ENCODE measurements around the gene GJA3.

The GJA3 gene

GRCh38 chr13:20136781-20137703 lies 23.8 kb downstream of the GJA3 start:
- peak; percentile 50 for DNase-seq
- in situ Hi-C loops (cut with HindIII; ENCODE audit: low pct_ligation_motif_present, low pct_unique_long_range_greater_than_20kb, low sequenced_read_pairs) = no loop called here

- DNase-seq = no peak
- in situ Hi-C loops (cut with HindIII; ENCODE audit: low pct_ligation_motif_present, low pct_unique_long_range_greater_than_20kb, low sequenced_read_pairs) = no loop called here
These were observed 26.1 kb downstream of the GJA3 start for GRCh38 chr13:20134732-20135131.

- in situ Hi-C loops (cut with HindIII; ENCODE audit: low pct_ligation_motif_present, low pct_unique_long_range_greater_than_20kb, low sequenced_read_pairs) = no loop called here
- DNase-seq = no peak
These were observed 28.7 kb downstream of the GJA3 start for GRCh38 chr13:20132052-20132634.

- no peak for DNase-seq
- in situ Hi-C loops (cut with HindIII; ENCODE audit: low pct_ligation_motif_present, low pct_unique_long_range_greater_than_20kb, low sequenced_read_pairs) = no loop called here
These were observed 29.6 kb downstream of the GJA3 start for GRCh38 chr13:20131057-20131832.

GRCh38 chr13:20130652-20131051 lies 30.2 kb downstream of the GJA3 start:
- in situ Hi-C loops (cut with HindIII; ENCODE audit: low pct_ligation_motif_present, low pct_unique_long_range_greater_than_20kb, low sequenced_read_pairs) = no loop called here
- DNase-seq = no peak

- in situ Hi-C loops (cut with HindIII; ENCODE audit: low pct_ligation_motif_present, low pct_unique_long_range_greater_than_20kb, low sequenced_read_pairs) = no loop called here
- DNase-seq = no peak
These were observed 30.8 kb downstream of the GJA3 start for GRCh38 chr13:20130012-20130411.

GRCh38 chr13:20129076-20129475 lies 31.8 kb downstream of the GJA3 start:
- in situ Hi-C loops (cut with HindIII; ENCODE audit: low pct_ligation_motif_present, low pct_unique_long_range_greater_than_20kb, low sequenced_read_pairs) = no loop called here
- DNase-seq = no peak

- DNase-seq = peak; percentile 6
- in situ Hi-C loops (cut with HindIII; ENCODE audit: low pct_ligation_motif_present, low pct_unique_long_range_greater_than_20kb, low sequenced_read_pairs) = no loop called here
These were observed 32.4 kb downstream of the GJA3 start for GRCh38 chr13:20128459-20128931.

GRCh38 chr13:20127562-20128458 lies 33.0 kb downstream of the GJA3 start:
- in situ Hi-C loops (cut with HindIII; ENCODE audit: low pct_ligation_motif_present, low pct_unique_long_range_greater_than_20kb, low sequenced_read_pairs) = no loop called here
- DNase-seq = peak; percentile 46

- in situ Hi-C loops (cut with HindIII; ENCODE audit: low pct_ligation_motif_present, low pct_unique_long_range_greater_than_20kb, low sequenced_read_pairs) = no loop called here
These were observed 33.6 kb downstream of the GJA3 start for GRCh38 chr13:20127262-20127561.

GRCh38 chr13:20126541-20127261 lies 34.2 kb downstream of the GJA3 start:
- DNase-seq = no peak
- in situ Hi-C loops (cut with HindIII; ENCODE audit: low pct_ligation_motif_present, low pct_unique_long_range_greater_than_20kb, low sequenced_read_pairs) = no loop called here

More at GRCh38 chr13:20127262-20127561, 33.6 kb downstream of the GJA3 start:
- DNase-seq = no peak

GRCh38 chr13:20125783-20126165 lies 35.1 kb downstream of the GJA3 start:
- in situ Hi-C loops (cut with HindIII; ENCODE audit: low pct_ligation_motif_present, low pct_unique_long_range_greater_than_20kb, low sequenced_read_pairs) = no loop called here
- DNase-seq = no peak

GRCh38 chr13:20125129-20125782 lies 35.6 kb downstream of the GJA3 start:
- peak; percentile 25 for DNase-seq

GRCh38 chr13:20124303-20124702 lies 36.5 kb downstream of the GJA3 start:
- in situ Hi-C loops (cut with HindIII; ENCODE audit: low pct_ligation_motif_present, low pct_unique_long_range_greater_than_20kb, low sequenced_read_pairs) = no loop called here
- no peak for DNase-seq

More at GRCh38 chr13:20125129-20125782, 35.6 kb downstream of the GJA3 start:
- in situ Hi-C loops (cut with HindIII; ENCODE audit: low pct_ligation_motif_present, low pct_unique_long_range_greater_than_20kb, low sequenced_read_pairs) = no loop called here

- in situ Hi-C loops (cut with HindIII; ENCODE audit: low pct_ligation_motif_present, low pct_unique_long_range_greater_than_20kb, low sequenced_read_pairs) = no loop called here
- DNase-seq = no peak
These were observed 39.7 kb downstream of the GJA3 start for GRCh38 chr13:20121159-20121525.

- no peak for DNase-seq
- in situ Hi-C loops (cut with HindIII; ENCODE audit: low pct_ligation_motif_present, low pct_unique_long_range_greater_than_20kb, low sequenced_read_pairs) = no loop called here
These were observed 40.9 kb downstream of the GJA3 start for GRCh38 chr13:20119960-20120359.
